Adipocyte (in vitro differentiated cells): ENCODE measurements around the gene FKBP14.
"Not testable (repeated sequence)": the region's sequence is repeated elsewhere in the genome, so short reads cannot be mapped to it uniquely, and the experiment has no call there.

Experiments
- DNase-seq: peaks from one replicate; pipeline ENCODE4 v3.0.0-alpha.2; 2015; ENCODE audit warnings: low read depth
- H3K27me3 ChIP-seq: replicated peaks from 2 replicates; pipeline ENCODE4 v1.7.0; 2013; ENCODE audit warnings: mild to moderate bottlenecking, low read length, moderate library complexity; ENCODE audit not compliant: control insufficient read depth, insufficient read depth
- H3K36me3 ChIP-seq: 2 replicates; pipeline ENCODE4 v1.7.0; 2013; ENCODE audit warnings: low read length, mild to moderate bottlenecking, moderate library complexity; ENCODE audit not compliant: control insufficient read depth, insufficient read depth, severe bottlenecking
- H3K4me1 ChIP-seq: 2 replicates; pipeline ENCODE4 v1.7.0; 2013; ENCODE audit warnings: mild to moderate bottlenecking, low read length, moderate library complexity; ENCODE audit not compliant: control insufficient read depth, insufficient read depth
- H3K4me3 ChIP-seq: 2 replicates; pipeline ENCODE4 v1.7.0; 2013; ENCODE audit warnings: mild to moderate bottlenecking, low read length, moderate library complexity
- H3K9ac ChIP-seq: 2 replicates; pipeline ENCODE4 v1.7.0; 2013; ENCODE audit warnings: mild to moderate bottlenecking, low read length, moderate library complexity
- H3K9me3 ChIP-seq: 2 replicates; pipeline ENCODE4 v1.7.0; 2013; ENCODE audit warnings: mild to moderate bottlenecking, low read length, moderate library complexity; ENCODE audit not compliant: control insufficient read depth

The FKBP14 gene

DNA sequence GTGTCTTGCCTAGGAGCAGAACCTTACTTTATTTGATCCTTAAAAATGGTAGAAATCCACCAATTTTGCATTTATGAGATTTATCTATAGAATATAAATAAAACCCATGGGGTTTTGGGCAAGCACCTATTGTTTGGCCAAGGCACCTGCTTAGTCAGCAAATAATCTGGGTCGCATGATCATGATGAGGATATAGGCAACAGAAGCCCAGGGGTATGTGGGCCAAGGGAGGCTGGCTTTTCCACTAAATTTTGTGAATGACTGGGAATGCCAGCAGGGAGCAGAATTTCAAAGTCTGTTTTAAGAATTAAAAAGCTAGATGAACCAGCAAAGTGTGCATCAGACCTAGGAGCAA lies 54.2 kb downstream of the FKBP14 start:
- no peaks in the 10 kb centered on the region for H3K27me3 ChIP-seq
- H3K4me3 ChIP-seq: no peak overlapping the region
- H3K4me1 ChIP-seq: peaks cover 43% of the 10 kb centered on the region
- DNase-seq: no peak
- no peaks in the 10 kb centered on the region for H3K9me3 ChIP-seq
- no peak overlapping the region for H3K9ac ChIP-seq
- H3K36me3 ChIP-seq: peaks cover 10% of the 10 kb centered on the region

DNA sequence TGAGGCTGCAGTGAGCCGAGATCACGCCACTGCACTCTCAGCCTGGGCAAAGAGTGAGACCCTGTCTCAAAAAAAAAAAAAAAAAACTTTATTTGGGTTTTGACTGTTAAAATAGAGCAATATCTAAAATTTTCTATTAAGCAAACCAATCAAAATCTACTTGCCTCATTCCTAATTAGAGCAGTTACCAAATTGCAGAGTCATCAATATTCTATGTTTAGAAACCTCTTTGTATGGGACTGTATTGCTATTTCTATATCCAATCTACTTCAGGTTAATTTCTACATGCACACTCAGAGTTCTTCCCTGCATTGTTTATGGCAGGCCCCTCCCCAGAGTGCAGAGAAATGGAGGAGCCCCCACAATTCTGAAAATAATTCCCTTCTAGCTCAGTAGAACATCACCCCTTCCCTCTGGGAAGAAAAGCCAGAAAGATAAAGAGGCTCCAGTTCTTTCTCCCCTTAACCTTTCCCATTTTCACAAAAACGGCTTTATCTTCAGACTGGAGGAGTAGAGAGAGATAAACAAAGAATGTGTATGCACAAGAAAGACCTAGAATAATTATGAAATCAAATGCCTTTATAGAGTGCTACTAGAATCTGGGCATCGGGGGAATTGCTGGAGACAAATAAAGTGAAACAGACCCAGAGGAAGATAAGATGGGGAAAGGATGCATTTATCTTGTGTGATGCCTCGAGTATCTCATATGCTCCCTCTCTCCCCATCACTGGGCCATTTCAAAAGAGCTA lies 54.8 kb downstream of the FKBP14 start:
- no peak overlapping the region for H3K4me3 ChIP-seq
- no peaks in the 10 kb centered on the region for H3K9me3 ChIP-seq
- peaks cover 40% of the 10 kb centered on the region for H3K4me1 ChIP-seq
- DNase-seq: no peak
- no peak overlapping the region for H3K9ac ChIP-seq
- peaks cover 14% of the 10 kb centered on the region for H3K36me3 ChIP-seq
- no peaks in the 10 kb centered on the region for H3K27me3 ChIP-seq

DNA sequence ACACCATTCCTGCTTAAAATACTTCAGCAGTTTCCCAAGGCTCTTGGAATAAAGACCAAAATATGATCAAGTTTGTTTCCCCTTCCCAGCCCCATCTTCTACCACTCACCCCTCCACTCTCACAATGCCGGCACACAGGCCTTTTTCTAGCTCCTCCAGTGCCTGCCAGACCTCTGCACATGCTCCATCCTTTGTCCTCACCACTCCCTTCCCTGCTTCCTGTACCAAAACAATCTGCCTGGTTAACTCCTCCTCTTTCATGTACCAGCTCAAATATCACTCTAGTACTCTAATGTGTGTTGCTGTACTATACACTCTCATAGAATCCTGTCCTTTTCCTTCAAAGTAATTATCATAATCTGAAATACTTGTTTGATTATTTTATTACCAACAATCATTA lies 56.3 kb downstream of the FKBP14 start:
- Histone ChIP-seq H3K36me3 (peaks cover 28% of the 10 kb centered on the region), H3K9me3 (no peaks in the 10 kb centered on the region), H3K4me1 (peaks cover 25% of the 10 kb centered on the region), H3K27me3 (no peaks in the 10 kb centered on the region), H3K9ac (no peak overlapping the region), H3K4me3 (no peak overlapping the region)
- no peak for DNase-seq

DNA sequence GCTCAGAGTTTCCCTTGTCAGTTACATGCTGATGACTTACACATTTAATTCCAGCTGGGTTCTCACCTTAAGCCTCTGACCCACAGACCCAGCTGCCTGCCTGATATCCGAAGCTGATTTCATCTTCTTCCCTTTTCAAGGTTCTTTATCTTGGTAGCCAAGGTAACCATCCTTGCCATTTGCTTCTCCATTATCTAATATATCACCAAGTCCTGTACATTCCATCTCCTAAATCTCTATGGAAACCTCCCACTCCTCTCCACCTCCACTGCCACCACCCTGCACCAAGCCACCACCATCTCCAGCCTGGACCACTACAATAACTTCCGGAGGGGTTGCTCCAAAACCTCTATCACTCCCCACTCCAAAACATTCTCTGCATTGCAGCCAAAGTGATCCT lies 56.8 kb downstream of the FKBP14 start:
- Histone ChIP-seq H3K36me3 (peaks cover 31% of the 10 kb centered on the region), H3K4me3 (no peak overlapping the region), H3K27me3 (no peaks in the 10 kb centered on the region), H3K4me1 (peaks cover 21% of the 10 kb centered on the region), H3K9ac (no peak overlapping the region), H3K9me3 (no peaks in the 10 kb centered on the region)
- no peak for DNase-seq

DNA sequence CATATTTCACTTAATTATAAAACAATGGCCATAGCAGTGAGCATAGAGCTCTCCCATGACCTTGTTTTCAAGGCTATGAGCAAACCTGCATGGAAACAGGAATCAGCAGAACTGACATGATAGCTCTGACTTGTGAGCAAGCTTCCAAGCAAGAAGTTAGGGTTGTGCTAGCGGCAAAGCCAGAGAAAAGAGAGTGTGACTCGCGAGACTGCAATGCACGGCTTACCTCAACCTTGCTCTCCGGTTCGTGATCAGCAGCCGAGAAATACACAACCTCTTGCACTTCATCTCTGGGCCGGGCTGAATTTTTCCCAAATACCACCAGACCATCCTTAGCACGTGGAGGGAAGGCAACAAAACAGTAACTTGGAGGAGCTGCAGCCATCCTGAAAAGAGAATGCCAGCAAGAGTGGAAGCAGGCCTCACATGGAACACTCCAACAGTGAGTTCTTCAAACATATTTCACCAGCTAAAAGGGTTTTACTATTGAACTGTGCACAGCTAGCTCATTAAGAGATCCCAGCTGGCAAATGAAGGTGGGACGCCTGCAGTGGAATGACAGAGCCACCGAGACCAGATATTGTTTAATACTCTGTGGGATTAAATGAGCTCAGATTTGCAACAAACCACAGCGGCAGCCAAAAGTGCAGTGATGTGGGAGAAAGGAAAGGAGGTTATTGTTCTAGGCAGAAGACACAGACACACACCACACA lies 57.7 kb downstream of the FKBP14 start:
- peaks cover 21% of the 10 kb centered on the region for H3K4me1 ChIP-seq
- no peaks in the 10 kb centered on the region for H3K9me3 ChIP-seq
- no peak overlapping the region for H3K9ac ChIP-seq
- H3K27me3 ChIP-seq: no peaks in the 10 kb centered on the region
- H3K4me3 ChIP-seq: no peak overlapping the region
- peaks cover 39% of the 10 kb centered on the region for H3K36me3 ChIP-seq
- peak; percentile 58 for DNase-seq

DNA sequence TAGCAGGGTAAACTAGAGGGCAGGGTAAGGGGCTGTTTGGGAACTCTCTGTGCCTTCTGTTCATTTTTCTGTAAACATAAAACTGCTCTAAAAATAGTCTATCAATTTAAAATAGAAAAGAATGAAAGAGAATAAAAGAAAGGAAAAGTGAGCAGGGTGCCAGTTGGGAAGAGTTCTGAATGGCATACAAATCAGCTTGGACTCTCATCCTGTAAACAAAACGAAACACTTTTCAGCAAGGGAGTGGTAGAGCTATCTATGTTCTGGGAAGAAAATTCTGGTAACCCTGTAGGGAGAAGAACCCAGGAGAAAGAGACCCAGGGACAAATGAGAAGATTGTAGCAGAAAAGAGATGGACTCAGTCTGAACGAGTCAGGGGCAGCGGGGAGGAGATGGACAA lies 61.5 kb downstream of the FKBP14 start:
- H3K9ac ChIP-seq: no peak overlapping the region
- peaks cover 10% of the 10 kb centered on the region for H3K4me1 ChIP-seq
- peaks cover 41% of the 10 kb centered on the region for H3K36me3 ChIP-seq
- no peak overlapping the region for H3K4me3 ChIP-seq
- no peak for DNase-seq
- H3K27me3 ChIP-seq: no peaks in the 10 kb centered on the region
- no peaks in the 10 kb centered on the region for H3K9me3 ChIP-seq

DNA sequence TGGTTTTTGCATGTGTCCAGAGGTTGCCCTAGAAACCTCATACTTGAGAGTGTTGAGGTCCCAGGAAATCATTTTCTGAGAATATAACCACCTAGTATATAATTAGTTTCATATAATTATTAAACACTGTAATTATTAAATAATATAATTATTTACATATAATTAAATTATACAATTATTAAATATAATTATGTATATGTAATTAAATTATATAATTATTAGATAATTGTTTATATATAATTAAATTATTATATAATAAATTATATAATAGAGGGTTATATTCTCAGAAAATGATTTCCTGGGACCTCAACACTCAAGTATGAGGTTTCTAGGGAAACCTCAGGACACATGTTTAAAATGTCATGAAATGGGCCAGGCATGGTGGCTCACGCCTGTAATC lies 64.5 kb downstream of the FKBP14 start:
- no peak for DNase-seq
- no peak overlapping the region for H3K9ac ChIP-seq
- no peak overlapping the region for H3K4me3 ChIP-seq
- no peaks in the 10 kb centered on the region for H3K9me3 ChIP-seq
- no peaks in the 10 kb centered on the region for H3K27me3 ChIP-seq
- H3K36me3 ChIP-seq: peaks cover 35% of the 10 kb centered on the region
- peaks cover 3% of the 10 kb centered on the region for H3K4me1 ChIP-seq

DNA sequence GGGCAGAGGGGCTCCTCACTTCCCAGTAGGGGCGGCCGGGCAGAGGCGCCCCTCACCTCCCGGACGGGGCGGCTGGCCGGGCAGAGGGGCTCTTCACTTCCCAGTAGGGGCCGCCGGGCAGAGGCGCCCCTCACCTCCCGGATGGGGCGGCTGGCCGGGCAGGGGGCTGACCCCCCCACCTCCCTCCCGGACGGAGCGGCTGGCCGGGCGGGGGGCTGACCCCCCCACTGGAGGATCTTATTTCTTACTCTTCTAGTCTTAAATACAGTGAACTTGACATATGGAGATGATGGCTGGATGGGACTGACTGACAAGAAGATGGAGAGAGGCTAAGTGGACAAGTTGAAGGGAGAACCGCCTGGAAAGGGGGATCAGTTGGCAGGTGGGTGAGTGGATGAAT lies 64.9 kb downstream of the FKBP14 start:
- H3K9ac ChIP-seq, H3K9me3 ChIP-seq, H3K4me3 ChIP-seq, H3K4me1 ChIP-seq, DNase-seq, H3K27me3 ChIP-seq: not testable (repeated sequence)
- H3K36me3 ChIP-seq: peaks cover 31% of the 10 kb centered on the region
